Karpas-422 (cell line): ENCODE measurements around the gene KRTAP9-7. TPM values are rescaled to one million over a fixed set of nuclear protein-coding genes. Genes with fewer than 3 reads are reported as not detected.
"Not testable (repeated sequence)": the region's sequence is repeated elsewhere in the genome, so short reads cannot be mapped to it uniquely, and the experiment has no call there.

Experiments
- DNase-seq: peaks from one replicate; pipeline ENCODE4 v3.0.0-alpha.2; 2015
- H2AFZ ChIP-seq: fragments of 200-600 bp; sonication (generic); 2 replicates; pipeline ENCODE4 v1.6.1; 2014; ENCODE audit warnings: antibody characterized with exemption, low read length, mixed read lengths
- H3K27ac ChIP-seq: fragments of 200-600 bp; sonication (generic); 2 replicates; pipeline ENCODE4 v1.5.1; 2014; ENCODE audit warnings: mild to moderate bottlenecking, low read length, moderate library complexity
- H3K27me3 ChIP-seq: fragments of 200-600 bp; sonication (generic); 2 replicates; pipeline ENCODE4 v1.6.1; 2014; ENCODE audit warnings: low read length, mixed read lengths
- H3K36me3 ChIP-seq: fragments of 200-600 bp; sonication (generic); 2 replicates; pipeline ENCODE4 v1.6.1; 2014; ENCODE audit warnings: low read length, mixed read lengths; ENCODE audit not compliant: insufficient read depth
- H3K4me1 ChIP-seq: fragments of 200-600 bp; sonication (generic); 2 replicates; pipeline ENCODE4 v1.6.1; 2014; ENCODE audit warnings: mild to moderate bottlenecking, low read length, mixed read lengths
- H3K4me2 ChIP-seq: fragments of 200-600 bp; sonication (generic); 2 replicates; pipeline ENCODE4 v1.6.1; 2014; ENCODE audit warnings: low read length, low read depth, mild to moderate bottlenecking; ENCODE audit not compliant: poor library complexity, severe bottlenecking
- H3K4me3 ChIP-seq: fragments of 200-600 bp; sonication (generic); 2 replicates; pipeline ENCODE4 v1.5.1; 2014; ENCODE audit warnings: mild to moderate bottlenecking, antibody characterized with exemption, low read length, mixed read lengths
- H3K79me2 ChIP-seq: fragments of 200-600 bp; sonication (generic); 2 replicates; pipeline ENCODE4 v1.6.1; 2014; ENCODE audit warnings: mild to moderate bottlenecking, low read length, mixed read lengths
- H3K9ac ChIP-seq: fragments of 200-600 bp; sonication (generic); 2 replicates; pipeline ENCODE4 v1.6.0; 2014; ENCODE audit warnings: low read length
- H3K9me2 ChIP-seq: fragments of 200-600 bp; sonication (generic), shearing (Covaris generic); replicated peaks from 2 replicates; pipeline ENCODE4 v1.6.0; 2014; ENCODE audit warnings: mild to moderate bottlenecking, low read length, moderate library complexity; ENCODE audit not compliant: insufficient read depth
- H3K9me3 ChIP-seq: fragments of 300-700, 200-600 bp; sonication (generic); 2 replicates; pipeline ENCODE4 v1.6.1; 2014; ENCODE audit warnings: low read length, mixed read lengths
- H4K20me1 ChIP-seq: fragments of 200-600 bp; sonication (generic); 2 replicates; pipeline ENCODE4 v1.6.1; 2014; ENCODE audit warnings: mild to moderate bottlenecking, antibody characterized with exemption, low read length, low read depth; ENCODE audit not compliant: insufficient read depth
- total RNA-seq: library from RNA; depleted of rRNA; stranded (reverse); fragments of >200 nt; shearing (Covaris generic); gene quantifications from 2 replicates; pipeline ENCODE4 v1.2.3, GENCODE V29; 2014; ENCODE audit warnings: low replicate concordance

The KRTAP9-7 gene
- total RNA-seq, 1 experiment from 2014 or later = not detected

DNA sequence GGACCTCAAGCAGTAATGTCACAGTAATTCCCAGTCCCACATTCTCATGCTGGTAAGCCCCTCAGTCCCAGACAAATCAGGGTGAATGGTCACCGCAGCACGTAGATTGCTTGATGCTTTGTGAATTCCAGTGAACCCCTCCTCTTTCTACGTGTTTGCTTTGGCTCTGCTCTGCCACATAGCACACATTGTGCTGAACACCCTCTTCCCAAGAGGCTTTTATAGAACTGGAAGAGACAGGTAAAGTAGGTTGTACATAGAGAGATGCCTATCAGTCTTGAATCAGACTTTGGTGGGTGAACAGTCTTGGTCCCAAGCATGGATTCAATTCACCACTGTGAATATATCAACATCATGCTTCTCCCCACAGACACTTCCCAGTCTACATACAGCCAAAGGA lies 10.9 kb upstream of the KRTAP9-7 start:
- Histone ChIP-seq H2AFZ (no peak overlapping the region), H3K9me3 (no peaks in the 10 kb centered on the region), H3K79me2 (no peaks in the 10 kb centered on the region), H3K36me3 (no peaks in the 10 kb centered on the region), H3K4me3 (no peak overlapping the region), H3K9me2 (no peaks in the 10 kb centered on the region), H3K4me1 (no peaks in the 10 kb centered on the region), H4K20me1 (no peaks in the 10 kb centered on the region), H3K27ac (no peak overlapping the region), H3K4me2 (no peak overlapping the region), H3K27me3 (0 out of 2 replicates have a peak, but pooled peaks cover 2% of the 10 kb centered on the region), H3K9ac (no peak overlapping the region)
- no peak for DNase-seq

DNA sequence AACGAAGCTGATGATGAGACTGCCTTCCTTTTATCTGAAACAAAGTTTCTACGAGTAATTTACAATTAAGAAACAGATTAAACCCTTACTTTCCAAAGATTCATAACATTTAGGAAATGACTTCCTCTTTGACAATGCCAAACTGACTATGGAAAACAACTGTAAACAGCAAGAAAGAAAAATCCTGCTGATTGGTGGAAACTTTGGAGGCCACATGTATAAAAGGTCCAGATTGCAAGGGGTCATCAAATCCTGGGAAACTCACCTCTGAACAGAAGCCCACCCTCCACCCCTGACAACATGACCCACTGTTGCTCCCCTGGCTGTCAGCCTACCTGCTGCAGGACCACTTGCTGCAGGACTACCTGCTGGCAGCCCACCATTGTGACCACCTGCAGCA lies 10.4 kb upstream of the KRTAP9-7 start, which contains the start of gene KRTAP9-6:
KRTAP9-6 (plus strand) TSS at position 301 of the 400 bp plus-strand sequence; CDS start at position 301, 0 bp downstream.
- H3K4me1 ChIP-seq = no peaks in the 10 kb centered on the region
- no peaks in the 10 kb centered on the region for H3K36me3 ChIP-seq
- H3K27ac ChIP-seq = no peak within 1 kb of the TSS
- no peak within 1 kb of the TSS for H2AFZ ChIP-seq
- H3K9me2 ChIP-seq = no peaks in the 10 kb centered on the region
- H3K4me2 ChIP-seq = no peak within 1 kb of the TSS
- H3K27me3 ChIP-seq = 0 out of 2 replicates have a peak, but pooled peaks cover 2% of the 10 kb centered on the region
- H3K4me3 ChIP-seq = no peak within 1 kb of the TSS
- H4K20me1 ChIP-seq = no peaks in the 10 kb centered on the region
- no peaks in the 10 kb centered on the region for H3K79me2 ChIP-seq
- no peaks in the 10 kb centered on the region for H3K9me3 ChIP-seq
- H3K9ac ChIP-seq = no peak within 1 kb of the TSS
- no peak for DNase-seq

DNA sequence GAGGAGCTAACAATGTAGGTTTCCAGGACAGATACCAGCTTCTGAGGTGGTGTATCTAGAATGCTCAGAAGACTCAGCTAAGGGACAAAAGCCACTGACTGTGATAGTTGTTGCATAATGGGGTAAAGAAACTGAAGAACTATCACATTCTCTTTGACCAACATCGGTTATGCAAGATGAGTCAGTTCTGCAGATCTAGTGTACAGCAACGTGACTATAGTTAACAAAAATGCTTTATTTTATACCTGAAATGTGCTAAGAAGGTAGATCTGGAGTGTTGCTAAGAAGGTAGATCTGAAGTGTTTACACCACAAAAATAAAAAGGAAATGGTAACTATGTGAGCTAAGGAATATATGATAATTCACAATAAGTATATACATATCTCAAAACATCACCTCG lies 7.8 kb upstream of the KRTAP9-7 start:
- DNase-seq = no peak
- no peak overlapping the region for H3K4me3 ChIP-seq
- no peak overlapping the region for H3K27ac ChIP-seq
- H3K4me1 ChIP-seq = no peaks in the 10 kb centered on the region
- no peaks in the 10 kb centered on the region for H3K36me3 ChIP-seq
- H3K9me2 ChIP-seq = no peaks in the 10 kb centered on the region
- H2AFZ ChIP-seq = no peak overlapping the region
- H3K9ac ChIP-seq = no peak overlapping the region
- H3K27me3 ChIP-seq = 0 out of 2 replicates have a peak, but pooled peaks cover 2% of the 10 kb centered on the region
- no peak overlapping the region for H3K4me2 ChIP-seq
- no peaks in the 10 kb centered on the region for H3K79me2 ChIP-seq
- no peaks in the 10 kb centered on the region for H3K9me3 ChIP-seq
- H4K20me1 ChIP-seq = no peaks in the 10 kb centered on the region

DNA sequence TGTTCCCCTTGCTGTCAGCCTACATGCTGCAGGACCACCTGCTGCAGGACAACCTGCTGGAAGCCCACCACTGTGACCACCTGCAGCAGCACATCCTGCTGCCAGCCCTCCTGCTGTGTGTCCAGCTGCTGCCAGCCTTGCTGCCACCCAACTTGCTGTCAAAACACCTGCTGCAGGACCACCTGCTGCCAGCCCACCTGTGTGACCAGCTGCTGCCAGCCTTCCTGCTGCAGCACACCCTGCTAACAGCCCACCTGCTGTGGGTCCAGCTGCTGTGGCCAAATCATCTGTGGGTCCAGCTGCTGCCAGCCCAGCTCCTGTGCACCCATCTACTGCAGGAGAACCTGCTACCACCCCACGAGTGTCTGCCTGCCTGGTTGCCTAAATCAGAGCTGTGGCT lies 4.2 kb upstream of the KRTAP9-7 start:
- not testable (repeated sequence) for H3K27me3 ChIP-seq, H3K9me3 ChIP-seq, H3K4me3 ChIP-seq, DNase-seq, H3K27ac ChIP-seq, H2AFZ ChIP-seq, H3K9ac ChIP-seq, H3K79me2 ChIP-seq, H4K20me1 ChIP-seq, H3K36me3 ChIP-seq, H3K4me1 ChIP-seq, H3K9me2 ChIP-seq, H3K4me2 ChIP-seq

DNA sequence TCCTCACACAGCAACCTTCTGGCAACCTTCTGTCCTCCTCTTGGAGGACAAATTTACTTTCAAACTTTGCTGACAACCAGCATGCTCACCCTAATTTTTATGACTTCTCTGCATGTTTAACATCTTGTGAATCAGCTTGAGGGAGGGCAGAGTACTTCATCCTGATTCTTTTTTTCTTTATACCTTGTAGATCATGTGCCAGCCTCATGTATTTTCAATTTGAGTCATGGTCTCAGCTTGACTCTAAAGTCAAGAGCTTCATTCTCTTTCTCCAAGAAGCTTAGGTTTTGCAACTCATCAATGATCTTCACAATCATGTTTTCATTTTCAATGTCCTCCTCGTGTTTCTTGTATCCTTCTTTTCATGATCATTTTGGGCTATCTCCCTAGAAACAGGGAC lies 3.6 kb upstream of the KRTAP9-7 start:
- Histone ChIP-seq H3K36me3 (no peaks in the 10 kb centered on the region), H3K9me3 (no peaks in the 10 kb centered on the region), H3K4me3 (no peak overlapping the region), H3K4me1 (no peaks in the 10 kb centered on the region), H3K79me2 (no peaks in the 10 kb centered on the region), H3K9me2 (no peaks in the 10 kb centered on the region), H4K20me1 (no peaks in the 10 kb centered on the region), H3K27ac (no peak overlapping the region), H3K27me3 (no peaks in the 10 kb centered on the region), H2AFZ (no peak overlapping the region), H3K9ac (no peak overlapping the region), H3K4me2 (no peak overlapping the region)
- no peak for DNase-seq

DNA sequence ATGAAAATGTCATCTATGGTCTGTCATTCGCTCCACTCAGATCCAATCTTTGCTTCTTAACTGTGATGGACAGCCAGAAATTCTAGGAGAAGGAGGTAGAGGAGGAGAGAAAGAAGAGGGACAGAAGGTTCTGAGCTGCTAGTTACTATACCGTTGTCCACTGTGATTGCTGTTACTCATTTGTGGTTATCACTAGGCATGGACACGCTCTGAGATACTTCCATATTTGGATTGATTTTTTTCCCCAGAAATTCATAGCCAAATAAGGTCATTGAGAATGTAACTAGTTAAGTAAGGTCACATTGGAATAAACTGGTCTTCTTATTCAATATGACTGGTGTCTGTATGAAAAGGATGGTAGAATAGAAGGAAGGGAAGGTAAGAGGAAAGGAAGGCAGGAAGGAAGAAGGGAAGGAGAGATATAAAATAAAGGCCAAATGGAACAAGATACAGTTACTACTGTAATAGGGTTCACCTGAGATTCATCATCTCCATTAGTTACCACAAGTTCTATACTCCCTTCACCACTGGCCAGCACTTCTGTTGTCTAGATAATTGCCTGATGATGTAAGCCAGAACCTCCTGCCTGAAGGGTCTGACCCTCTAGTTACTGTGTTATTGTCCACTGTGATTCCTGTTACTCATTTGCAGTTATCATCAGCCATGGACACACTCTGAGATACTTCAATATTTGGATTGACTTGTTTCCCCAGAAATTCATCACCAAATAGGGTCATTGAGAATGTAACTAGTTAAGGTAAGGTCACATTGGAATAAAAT lies 2.9 kb downstream of the KRTAP9-7 start:
- H3K9me3 ChIP-seq = no peaks in the 10 kb centered on the region
- no peaks in the 10 kb centered on the region for H3K4me1 ChIP-seq
- no peaks in the 10 kb centered on the region for H3K27me3 ChIP-seq
- H4K20me1 ChIP-seq = no peaks in the 10 kb centered on the region
- H3K27ac ChIP-seq = no peak overlapping the region
- H3K4me2 ChIP-seq = no peak overlapping the region
- H3K9ac ChIP-seq = no peak overlapping the region
- DNase-seq = no peak
- H3K36me3 ChIP-seq = no peaks in the 10 kb centered on the region
- H2AFZ ChIP-seq = no peak overlapping the region
- H3K4me3 ChIP-seq = no peak overlapping the region
- no peaks in the 10 kb centered on the region for H3K9me2 ChIP-seq
- no peaks in the 10 kb centered on the region for H3K79me2 ChIP-seq

DNA sequence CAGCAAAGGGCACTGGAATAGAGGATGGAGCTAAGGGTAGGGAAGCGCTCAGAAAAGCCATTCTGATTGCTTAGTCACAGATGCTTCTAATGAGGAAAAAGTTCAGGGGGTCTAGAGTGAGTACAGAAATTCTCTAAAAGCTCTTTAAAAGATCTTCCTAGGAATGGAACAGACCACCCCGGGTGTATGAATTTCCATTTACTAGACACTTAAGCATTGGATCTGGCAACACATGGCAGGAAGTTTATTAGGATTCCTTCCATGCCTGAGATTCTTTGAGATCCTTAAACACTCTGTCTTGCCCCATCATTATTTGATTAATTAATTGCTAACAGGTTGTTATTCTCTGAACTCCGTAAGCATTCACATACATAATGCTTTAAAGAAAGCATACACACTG lies 8.5 kb downstream of the KRTAP9-7 start:
- Histone ChIP-seq H3K27me3 (no peaks in the 10 kb centered on the region), H3K9me2 (no peaks in the 10 kb centered on the region), H3K36me3 (no peaks in the 10 kb centered on the region), H2AFZ (no peak overlapping the region), H3K27ac (no peak overlapping the region), H3K79me2 (no peaks in the 10 kb centered on the region), H3K4me2 (no peak overlapping the region), H4K20me1 (no peaks in the 10 kb centered on the region), H3K9me3 (no peaks in the 10 kb centered on the region), H3K9ac (no peak overlapping the region), H3K4me1 (no peaks in the 10 kb centered on the region), H3K4me3 (no peak overlapping the region)
- no peak for DNase-seq

DNA sequence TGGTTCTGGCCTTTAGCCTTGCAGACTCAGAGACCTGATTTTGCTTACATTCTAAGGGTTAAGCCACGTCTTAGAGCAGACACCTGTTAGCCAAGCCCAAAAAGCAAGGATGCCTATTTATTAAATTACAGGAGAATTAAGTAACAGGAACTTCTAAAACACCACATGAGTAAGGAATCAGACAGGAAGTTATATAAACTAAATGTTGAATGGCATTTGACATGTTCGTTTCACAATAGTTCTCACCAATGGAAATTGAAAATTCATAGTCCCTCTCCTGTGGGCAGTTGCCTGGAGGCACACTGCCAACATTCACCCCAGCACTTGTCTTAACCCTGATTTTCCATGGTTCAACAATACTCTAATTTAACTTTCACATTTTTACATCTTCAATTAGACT lies 9.0 kb downstream of the KRTAP9-7 start:
- Histone ChIP-seq H3K4me1 (no peaks in the 10 kb centered on the region), H3K79me2 (no peaks in the 10 kb centered on the region), H2AFZ (no peak overlapping the region), H3K27ac (no peak overlapping the region), H3K27me3 (no peaks in the 10 kb centered on the region), H3K36me3 (no peaks in the 10 kb centered on the region), H3K9ac (no peak overlapping the region), H3K9me3 (no peaks in the 10 kb centered on the region), H3K4me3 (no peak overlapping the region), H3K9me2 (no peaks in the 10 kb centered on the region), H3K4me2 (no peak overlapping the region), H4K20me1 (no peaks in the 10 kb centered on the region)
- DNase-seq = no peak
